GM12878 (cell line): Measurements from ENCODE around the gene PRELID2. TPM values are rescaled to one million over a fixed set of nuclear protein-coding genes. Genes with fewer than 3 reads are reported as not detected.

Experiments used
- ATAC-seq: fragments of 200-7000 bp; cut with Tn5 transposase; 3 replicates; pipeline ENCODE4 v1.9.1; 2020; ENCODE audit warnings: mild to moderate bottlenecking, moderate library complexity
- BruUV-seq: library from RNA; stranded (reverse); fragments of 400-500 nt; replicated peaks from 2 replicates; lab custom pipeline; 2021; lab: Mats Ljungman, UMichigan
- CTCF ChIA-PET: fragments of 300-600 bp; sonication (Branson Sonifier 250); formaldehyde crosslinking; extraction: SDS; loops from one replicate; lab custom pipeline; 2021; ENCODE audit warnings: inconsistent platforms; lab: Yijun Ruan, JAX
- POLR2A ChIA-PET: fragments of 350-600 bp; formaldehyde crosslinking; extraction: SDS; loops from one replicate; lab custom pipeline; 2021; ENCODE audit warnings: inconsistent platforms; lab: Charles Lee
- RAD21 ChIA-PET: fragments of 300-600 bp; sonication (Branson Sonifier 250); formaldehyde crosslinking; loops from one replicate; lab custom pipeline; 2023; ENCODE audit warnings: antibody characterized with exemption; ENCODE audit not compliant: unreplicated experiment; lab: Charles Lee
- SMC1A ChIA-PET: fragments of 300-600 bp; sonication (Branson Sonifier 250); formaldehyde crosslinking; loops from one replicate; lab custom pipeline; 2023; ENCODE audit not compliant: unreplicated experiment, uncharacterized antibody; lab: Charles Lee
- DNase-seq: peaks from one replicate; pipeline ENCODE4 v3.0.0-alpha.2; 2011; ENCODE audit warnings: low read depth, low spot score
- FAIRE-seq: peaks from 3 replicates; lab custom pipeline; 2011; peaks lifted over from hg19 to GRCh38; lab: Jason Lieb, UNC
- H2AFZ ChIP-seq: 2 replicates; pipeline ENCODE4 v1.6.0; 2011; ENCODE audit warnings: low read depth, low read length, control low read depth; ENCODE audit not compliant: control insufficient read depth
- H3K27ac ChIP-seq: 2 replicates; pipeline ENCODE4 v1.5.1; 2011; ENCODE audit warnings: control low read depth; ENCODE audit not compliant: control insufficient read depth, insufficient read depth
- H3K27me3 ChIP-seq, 2 experiments: replicated peaks in 1 of 2; 2 replicates each; pipeline versions ENCODE4 v1.6.0 to v1.6.1; 2011; ENCODE audit warnings: low read length in 1 of 2; ENCODE audit not compliant: control insufficient read depth in 2 of 2, insufficient read depth in 2 of 2
- H3K36me3 ChIP-seq, 2 experiments: 2 replicates each; pipeline ENCODE4 v1.5.1; 2011; ENCODE audit warnings: low read length in 1 of 2; ENCODE audit not compliant: control insufficient read depth in 2 of 2, insufficient read depth in 2 of 2
- H3K4me1 ChIP-seq: 2 replicates; pipeline ENCODE4 v1.6.1; 2011; ENCODE audit warnings: mild to moderate bottlenecking, low read length, moderate library complexity, mixed read lengths; ENCODE audit not compliant: control insufficient read depth, insufficient read depth
- H3K4me2 ChIP-seq: 2 replicates; pipeline ENCODE4 v1.6.0; 2011; ENCODE audit warnings: control low read depth; ENCODE audit not compliant: control insufficient read depth, insufficient read depth
- H3K4me3 ChIP-seq: fragments of 200-600 bp; sonication (generic); 2 replicates; pipeline ENCODE4 v1.5.1; 2016
- H3K79me2 ChIP-seq: 2 replicates; pipeline ENCODE4 v1.6.0; 2011; ENCODE audit warnings: low read length; ENCODE audit not compliant: control insufficient read depth, insufficient read depth
- H3K9ac ChIP-seq: 2 replicates; pipeline ENCODE4 v1.8.0; 2011; ENCODE audit warnings: low read length, control low read depth, mixed read lengths; ENCODE audit not compliant: control insufficient read depth, insufficient read depth
- H3K9me3 ChIP-seq: replicated peaks from 3 replicates; pipeline ENCODE4 v1.5.1; 2011; ENCODE audit warnings: mild to moderate bottlenecking, low read length; ENCODE audit not compliant: control insufficient read depth, insufficient read depth
- H4K20me1 ChIP-seq: 2 replicates; pipeline ENCODE4 v1.6.0; 2011; ENCODE audit not compliant: control insufficient read depth, insufficient read depth
- E2F8 ChIP-seq: fragments of 450-650 bp; IDR thresholded peaks from 2 replicates; pipeline ENCODE4 v1.6.1; 2018; ENCODE audit warnings: mild to moderate bottlenecking, low read depth, moderate library complexity; ENCODE audit not compliant: partially characterized antibody
- WGBS: methylation state at CpG from one replicate; pipeline ENCODE4 v1.1.6; 2016; ENCODE audit warnings: low lambda C conversion rate; ENCODE audit not compliant: insufficient replicate concordance, insufficient coverage; ENCODE audit errors: missing lambda C conversion rate; 5-methylcytosine and 5-hydroxymethylcytosine counted together
- in situ Hi-C: fragments of 300-500 bp; cut with MboI; formaldehyde crosslinking; loops from 9 replicates; pipeline ENCODE4 v1.14.3; 2018; ENCODE audit warnings: mixed read lengths
- intact Hi-C: fragments of 100-400 bp; cut with micrococcal nuclease; formaldehyde crosslinking; loops from one replicate; pipeline ENCODE4 v1.14.2; 2022; ENCODE audit not compliant: unreplicated experiment
- polyA plus RNA-seq, 11 experiments: library from polyadenylated mRNA; depleted of rRNA in 4 of 11; unstranded in 6 of 11; stranded (reverse) in 5 of 11; fragments of >200 nt; fragmentation: Nextera tagmentation in 4 of 11; fragmentation: Illumina TruSeq in 1 of 11; extraction: Ambion mirVana in 4 of 11; extraction: Trizol in 1 of 11; gene quantifications; 1 replicate in 1 of 11; 2 replicates in 10 of 11; pipeline versions ENCODE4 v1.2.1 to v1.2.3, GENCODE V29; 2011 to 2016; ENCODE audit warnings: inconsistent platforms in 2 of 11, missing spikeins in 2 of 11, low read depth in 1 of 11
- total RNA-seq, 4 experiments: library from RNA; depleted of rRNA in 3 of 4; stranded (reverse); fragments of >200 nt in 3 of 4; fragmentation: Illumina TruSeq in 1 of 4; extraction: Trizol in 1 of 4; gene quantifications; 2 replicates each; pipeline versions ENCODE4 v1.2.1 to v1.2.3, GENCODE V29; 2013 to 2021
- TF ChIP-seq, protein P1 (sequence below): IDR thresholded peaks from 2 replicates; pipeline ENCODE4 v1.6.1; 2012; ENCODE audit warnings: mild to moderate bottlenecking, low read depth, low read length

The PRELID2 gene
- total and polyA plus RNA-seq, 10 of the 15 experiments (the other 5 are each of a cell fraction or from before 2014, with no cell fraction given) = 0.07 to 0.31 (median 0.13) TPM; not detected in 5

GRCh38 chr5:145835848-145836239 lies 702 bp upstream of the PRELID2 start:
- H3K4me1 ChIP-seq = no peaks in the 10 kb centered on the region
- H3K4me2 ChIP-seq = peak overlapping the region; percentile 85
- POLR2A ChIA-PET = no interaction called here
- WGBS = 52% methylated on average over 18 of the region's 18 CpGs
- FAIRE-seq (no peak), ATAC-seq (no peak), DNase-seq (no peak)
- in situ Hi-C loops = no loop called here
- H2AFZ ChIP-seq = peak overlapping the region; percentile 51
- H3K27me3 ChIP-seq = no peaks in the 10 kb centered on the region; a peak in 2 of 4 replicates
- H3K27ac ChIP-seq = no peak overlapping the region
- TF ChIP-seq, protein P1, sequence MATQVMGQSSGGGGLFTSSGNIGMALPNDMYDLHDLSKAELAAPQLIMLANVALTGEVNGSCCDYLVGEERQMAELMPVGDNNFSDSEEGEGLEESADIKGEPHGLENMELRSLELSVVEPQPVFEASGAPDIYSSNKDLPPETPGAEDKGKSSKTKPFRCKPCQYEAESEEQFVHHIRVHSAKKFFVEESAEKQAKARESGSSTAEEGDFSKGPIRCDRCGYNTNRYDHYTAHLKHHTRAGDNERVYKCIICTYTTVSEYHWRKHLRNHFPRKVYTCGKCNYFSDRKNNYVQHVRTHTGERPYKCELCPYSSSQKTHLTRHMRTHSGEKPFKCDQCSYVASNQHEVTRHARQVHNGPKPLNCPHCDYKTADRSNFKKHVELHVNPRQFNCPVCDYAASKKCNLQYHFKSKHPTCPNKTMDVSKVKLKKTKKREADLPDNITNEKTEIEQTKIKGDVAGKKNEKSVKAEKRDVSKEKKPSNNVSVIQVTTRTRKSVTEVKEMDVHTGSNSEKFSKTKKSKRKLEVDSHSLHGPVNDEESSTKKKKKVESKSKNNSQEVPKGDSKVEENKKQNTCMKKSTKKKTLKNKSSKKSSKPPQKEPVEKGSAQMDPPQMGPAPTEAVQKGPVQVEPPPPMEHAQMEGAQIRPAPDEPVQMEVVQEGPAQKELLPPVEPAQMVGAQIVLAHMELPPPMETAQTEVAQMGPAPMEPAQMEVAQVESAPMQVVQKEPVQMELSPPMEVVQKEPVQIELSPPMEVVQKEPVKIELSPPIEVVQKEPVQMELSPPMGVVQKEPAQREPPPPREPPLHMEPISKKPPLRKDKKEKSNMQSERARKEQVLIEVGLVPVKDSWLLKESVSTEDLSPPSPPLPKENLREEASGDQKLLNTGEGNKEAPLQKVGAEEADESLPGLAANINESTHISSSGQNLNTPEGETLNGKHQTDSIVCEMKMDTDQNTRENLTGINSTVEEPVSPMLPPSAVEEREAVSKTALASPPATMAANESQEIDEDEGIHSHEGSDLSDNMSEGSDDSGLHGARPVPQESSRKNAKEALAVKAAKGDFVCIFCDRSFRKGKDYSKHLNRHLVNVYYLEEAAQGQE = no peak
- TF ChIP-seq E2F8 = no peak
- CTCF ChIA-PET = interaction anchor here (2.9 kb wide), 1 partner anchor 10 kb away, joined by 10 read pairs; no protein-coding TSS in a partner anchor
- H3K9me3 ChIP-seq = no peaks in the 10 kb centered on the region
- H3K36me3 ChIP-seq = no peaks in the 10 kb centered on the region
- SMC1A ChIA-PET = no interaction called here
- H3K9ac ChIP-seq = no peak overlapping the region
- H4K20me1 ChIP-seq = no peaks in the 10 kb centered on the region
- RAD21 ChIA-PET = no interaction called here
- intact Hi-C loops = no loop called here
- BruUV-seq = no TSS peak
- H3K4me3 ChIP-seq = peak overlapping the region; percentile 58; the same call in 1 of the 2 replicates
- no peaks in the 10 kb centered on the region for H3K79me2 ChIP-seq
